NCI-H510A treated with DMSO at 0.1 percent for 48 hours (cell line): ENCODE results near the gene ZNF177.

Source experiments
- DNase-seq: peaks from one replicate; lab custom pipeline; 2025; lab: John Stamatoyannopoulos, UW

ZNF177 gene

GRCh38 chr19:9430444-9430843 lies 67.6 kb downstream of the ZNF177 start:
- no peak for DNase-seq

DNA sequence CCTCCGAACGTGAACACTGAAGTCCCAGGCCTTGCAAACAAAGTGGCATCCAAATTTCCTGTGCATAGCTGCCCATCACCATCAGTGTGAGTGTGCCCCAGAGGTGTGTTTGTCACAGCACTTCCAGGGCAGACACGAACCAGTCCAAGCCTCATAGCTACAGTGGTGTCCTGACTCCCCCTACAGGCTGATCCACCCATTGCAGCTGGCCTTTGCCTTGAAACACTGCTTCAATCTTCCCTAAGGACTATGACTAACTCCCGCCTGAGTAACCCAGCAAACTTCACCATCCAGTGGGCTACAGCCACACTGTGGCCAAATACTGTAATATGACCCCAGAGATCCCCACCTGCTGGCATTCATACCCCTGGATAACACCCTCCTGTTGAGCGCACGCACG lies 68.7 kb downstream of the ZNF177 start:
- DNase-seq: no peak
